ENCODE results near the gene STXBP3. TPM values are rescaled to one million over a fixed set of nuclear protein-coding genes. Genes with fewer than 3 reads are reported as not detected.

Gene STXBP3
- total RNA-seq, 2 donors from 2014 or later, result 43.5 to 60.4 TPM

DNA sequence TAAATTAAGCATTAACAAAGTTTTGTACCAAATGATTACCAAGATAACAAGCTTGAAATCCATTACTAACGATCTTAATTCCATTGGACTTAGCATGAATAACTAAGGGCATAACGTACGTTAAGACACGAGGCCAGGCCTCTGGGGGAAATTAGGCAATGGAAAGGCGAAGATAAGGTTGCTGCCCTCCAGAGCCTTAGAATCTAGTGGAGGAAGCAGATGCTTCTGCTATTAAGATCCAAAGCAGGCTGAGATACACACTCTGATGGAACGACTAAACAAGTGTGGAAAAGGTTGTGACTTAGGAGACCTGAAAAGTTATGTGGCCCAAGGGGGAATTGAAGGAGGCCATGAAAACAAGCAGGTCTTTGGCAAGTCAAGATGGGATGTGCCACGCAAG is 104.5 kb downstream of the STXBP3 start:
- H3K27me3 ChIP-seq, result no peaks in the 10 kb centered on the region
- H3K27ac ChIP-seq, result no peak overlapping the region
- H3K9me3 ChIP-seq, result no peaks in the 10 kb centered on the region
- DNase-seq, result no peak
- no peak overlapping the region for H3K4me3 ChIP-seq
- intact Hi-C loops (cut with DNase I), result no loop called here
- TF ChIP-seq, protein P1, sequence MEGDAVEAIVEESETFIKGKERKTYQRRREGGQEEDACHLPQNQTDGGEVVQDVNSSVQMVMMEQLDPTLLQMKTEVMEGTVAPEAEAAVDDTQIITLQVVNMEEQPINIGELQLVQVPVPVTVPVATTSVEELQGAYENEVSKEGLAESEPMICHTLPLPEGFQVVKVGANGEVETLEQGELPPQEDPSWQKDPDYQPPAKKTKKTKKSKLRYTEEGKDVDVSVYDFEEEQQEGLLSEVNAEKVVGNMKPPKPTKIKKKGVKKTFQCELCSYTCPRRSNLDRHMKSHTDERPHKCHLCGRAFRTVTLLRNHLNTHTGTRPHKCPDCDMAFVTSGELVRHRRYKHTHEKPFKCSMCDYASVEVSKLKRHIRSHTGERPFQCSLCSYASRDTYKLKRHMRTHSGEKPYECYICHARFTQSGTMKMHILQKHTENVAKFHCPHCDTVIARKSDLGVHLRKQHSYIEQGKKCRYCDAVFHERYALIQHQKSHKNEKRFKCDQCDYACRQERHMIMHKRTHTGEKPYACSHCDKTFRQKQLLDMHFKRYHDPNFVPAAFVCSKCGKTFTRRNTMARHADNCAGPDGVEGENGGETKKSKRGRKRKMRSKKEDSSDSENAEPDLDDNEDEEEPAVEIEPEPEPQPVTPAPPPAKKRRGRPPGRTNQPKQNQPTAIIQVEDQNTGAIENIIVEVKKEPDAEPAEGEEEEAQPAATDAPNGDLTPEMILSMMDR (IDR thresholded peaks at IDR 0.05), result no peak
- no peaks in the 10 kb centered on the region for H3K4me1 ChIP-seq
- no peaks in the 10 kb centered on the region for H3K36me3 ChIP-seq
- no peak overlapping the region for H3K9ac ChIP-seq (ENCODE audit: low read depth in 2 of 2, low read length in 2 of 2)

DNA sequence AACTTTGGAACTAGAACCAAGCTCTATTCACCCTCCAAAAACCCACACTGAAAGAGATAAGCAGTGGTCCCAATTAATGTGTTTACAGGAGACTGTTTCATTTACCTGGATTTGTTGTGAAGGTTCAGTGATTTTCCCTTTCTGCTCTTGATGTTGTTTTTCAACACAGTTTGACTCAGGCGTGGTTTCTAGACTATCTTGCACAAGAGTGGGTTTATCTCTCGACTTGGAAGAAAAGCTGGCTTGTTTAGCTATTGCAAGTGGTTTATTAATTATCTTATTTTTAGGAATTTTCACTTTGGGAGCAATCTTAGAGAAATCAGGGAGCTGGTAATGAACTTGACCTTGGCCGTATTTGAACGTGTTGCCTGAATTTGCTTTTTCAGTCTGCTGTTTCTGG is 105.1 kb downstream of the STXBP3 start:
- intact Hi-C loops (cut with DNase I), result no loop called here
- Histone ChIP-seq H3K27ac (no peak overlapping the region), H3K9me3 (no peaks in the 10 kb centered on the region), H3K27me3 (no peaks in the 10 kb centered on the region), H3K4me3 (no peak overlapping the region), H3K36me3 (no peaks in the 10 kb centered on the region), H3K9ac (ENCODE audit: low read depth in 2 of 2, low read length in 2 of 2) (no peak overlapping the region), H3K4me1 (no peaks in the 10 kb centered on the region)
- TF ChIP-seq, protein P1 (IDR thresholded peaks at IDR 0.05), result no peak
- no peak for DNase-seq

DNA sequence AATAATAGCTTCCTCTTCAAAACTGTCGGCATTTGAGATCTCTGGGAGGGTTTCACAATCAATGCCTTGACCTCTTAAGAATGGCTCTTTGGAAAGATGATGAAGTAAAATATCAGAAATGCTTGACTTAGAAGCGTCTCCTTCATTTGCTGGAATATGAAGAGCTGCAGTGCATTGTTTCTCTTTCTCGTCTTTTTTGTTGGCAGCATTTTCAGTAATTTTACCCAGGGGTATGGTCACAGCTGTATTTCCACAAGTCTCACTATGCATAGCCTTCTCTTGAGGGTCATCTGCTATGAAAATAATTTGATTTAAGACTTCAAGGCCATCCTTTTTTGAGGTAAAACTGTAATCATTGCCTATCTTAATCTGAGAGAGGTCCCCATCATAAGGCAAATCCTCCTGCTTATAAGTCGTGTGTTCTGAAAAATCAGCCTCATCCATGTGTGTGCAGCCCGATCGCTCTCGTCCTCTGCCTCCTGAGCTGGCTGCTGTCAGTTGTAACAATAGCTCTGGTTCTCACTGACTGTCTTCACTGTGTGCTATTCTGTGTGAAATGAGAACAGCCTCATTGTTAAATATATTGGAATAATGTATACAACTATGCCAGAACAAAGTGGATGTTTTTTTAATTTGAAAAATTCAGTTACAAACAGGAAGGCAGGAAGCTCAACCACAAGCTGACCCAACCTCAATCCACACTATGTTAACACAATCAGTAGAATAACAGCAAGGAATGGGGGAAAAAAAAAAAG is 105.9 kb downstream of the STXBP3 start:
- intact Hi-C loops (cut with DNase I), result no loop called here

DNA sequence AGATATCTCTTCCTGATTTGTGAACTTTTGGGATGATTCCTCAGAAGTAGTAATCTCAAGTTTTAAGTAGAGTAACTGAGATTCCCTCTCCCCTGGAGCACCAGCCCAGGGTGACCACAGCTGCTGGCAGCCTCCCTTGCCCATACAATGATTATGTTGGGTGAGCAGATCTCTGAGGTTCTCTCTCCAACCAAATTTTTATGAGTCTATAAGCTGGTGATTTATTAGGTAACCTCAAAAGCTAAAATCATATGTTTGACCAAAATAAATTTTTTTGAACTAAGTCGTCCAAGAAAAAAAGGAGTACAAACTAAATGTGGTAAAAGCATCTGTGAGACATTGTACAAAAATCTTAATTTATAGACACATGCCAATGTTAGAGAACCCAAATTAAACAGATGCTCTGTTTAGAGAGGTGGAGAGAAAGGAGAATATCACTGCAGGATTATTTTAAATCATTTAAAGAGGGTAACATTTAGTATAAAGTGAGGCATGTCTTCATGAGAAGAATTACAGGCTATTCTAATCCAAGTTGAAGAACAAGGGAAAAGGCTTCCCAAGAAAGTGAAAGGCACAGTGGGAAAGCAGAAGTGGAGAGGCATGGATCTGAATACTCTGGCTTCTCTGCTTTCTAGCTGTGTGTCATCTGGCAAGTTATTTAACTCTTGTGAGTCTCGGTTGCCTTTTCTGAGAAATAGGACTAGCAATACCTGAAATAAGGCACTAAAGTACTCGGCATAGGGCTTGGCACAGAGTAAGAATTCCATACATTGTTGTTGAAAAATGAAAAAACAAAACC is 107.9 kb downstream of the STXBP3 start:
- no peaks in the 10 kb centered on the region for H3K36me3 ChIP-seq
- intact Hi-C loops (cut with DNase I), result no loop called here
- TF ChIP-seq, protein P1 (IDR thresholded peaks at IDR 0.05), result no peak
- no peaks in the 10 kb centered on the region for H3K4me1 ChIP-seq
- H3K27ac ChIP-seq, result no peak overlapping the region
- H3K27me3 ChIP-seq, result no peaks in the 10 kb centered on the region
- no peaks in the 10 kb centered on the region for H3K9me3 ChIP-seq
- H3K9ac ChIP-seq (ENCODE audit: low read depth in 2 of 2, low read length in 2 of 2), result no peak overlapping the region
- DNase-seq, result no peak
- no peak overlapping the region for H3K4me3 ChIP-seq

More for the DNA sequence above, 105.9 kb downstream of the STXBP3 start:
- no peak overlapping the region for H3K4me3 ChIP-seq
- no peaks in the 10 kb centered on the region for H3K9me3 ChIP-seq
- H3K27me3 ChIP-seq, result no peaks in the 10 kb centered on the region
- TF ChIP-seq, protein P1 (IDR thresholded peaks at IDR 0.05), result no peak
- H3K27ac ChIP-seq, result no peak overlapping the region
- H3K9ac ChIP-seq (ENCODE audit: low read depth in 2 of 2, low read length in 2 of 2), result no peak overlapping the region
- no peaks in the 10 kb centered on the region for H3K36me3 ChIP-seq
- H3K4me1 ChIP-seq, result no peaks in the 10 kb centered on the region
- DNase-seq, result no peak

DNA sequence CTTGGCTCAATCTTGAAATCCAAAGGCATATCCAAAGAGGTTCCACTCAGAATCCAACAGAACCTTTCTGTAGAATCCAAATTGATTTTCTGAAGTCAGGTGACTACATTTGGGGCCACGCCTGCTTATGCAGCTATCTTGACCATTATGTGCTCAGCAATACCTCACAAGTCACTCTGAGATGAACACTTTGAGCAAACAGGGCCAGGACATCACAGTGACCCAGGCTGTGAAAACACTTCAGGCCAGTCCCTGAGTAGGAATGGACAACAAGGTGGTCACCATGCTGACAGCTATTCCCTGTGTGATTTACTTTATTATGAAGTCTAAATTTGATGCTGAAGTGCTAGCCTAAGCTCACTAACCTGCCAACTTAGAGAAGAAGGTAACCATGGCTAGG is 110.5 kb downstream of the STXBP3 start, which contains the start of gene AKNAD1:
TSS of gene AKNAD1 (minus strand) at position 101 of the 400 bp plus-strand sequence. CDS start 4,430 bp downstream, outside the sequence.
- intact Hi-C loops (cut with DNase I), result no loop called here
- H3K27me3 ChIP-seq, result no peaks in the 10 kb centered on the region
- H3K36me3 ChIP-seq, result no peaks in the 10 kb centered on the region
- no peak within 1 kb of the TSS for H3K27ac ChIP-seq
- H3K9ac ChIP-seq (ENCODE audit: low read depth in 2 of 2, low read length in 2 of 2), result no peak within 1 kb of the TSS
- H3K9me3 ChIP-seq, result no peaks in the 10 kb centered on the region
- no peak within 1 kb of the TSS for H3K4me3 ChIP-seq
- no peaks in the 10 kb centered on the region for H3K4me1 ChIP-seq
- TF ChIP-seq, protein P1 (IDR thresholded peaks at IDR 0.05), result no peak
- DNase-seq, result no peak
